NCI-H146 treated with DMSO at 0.1 percent for 48 hours (cell line): ENCODE data around the gene QSOX2.
"Not testable (repeated sequence)": the region's sequence is repeated elsewhere in the genome, so short reads cannot be mapped to it uniquely, and the experiment has no call there.

Experiments used
- DNase-seq: peaks from one replicate; lab custom pipeline; 2025; ENCODE audit not compliant: unreplicated experiment; lab: John Stamatoyannopoulos, UW

Gene QSOX2

DNA sequence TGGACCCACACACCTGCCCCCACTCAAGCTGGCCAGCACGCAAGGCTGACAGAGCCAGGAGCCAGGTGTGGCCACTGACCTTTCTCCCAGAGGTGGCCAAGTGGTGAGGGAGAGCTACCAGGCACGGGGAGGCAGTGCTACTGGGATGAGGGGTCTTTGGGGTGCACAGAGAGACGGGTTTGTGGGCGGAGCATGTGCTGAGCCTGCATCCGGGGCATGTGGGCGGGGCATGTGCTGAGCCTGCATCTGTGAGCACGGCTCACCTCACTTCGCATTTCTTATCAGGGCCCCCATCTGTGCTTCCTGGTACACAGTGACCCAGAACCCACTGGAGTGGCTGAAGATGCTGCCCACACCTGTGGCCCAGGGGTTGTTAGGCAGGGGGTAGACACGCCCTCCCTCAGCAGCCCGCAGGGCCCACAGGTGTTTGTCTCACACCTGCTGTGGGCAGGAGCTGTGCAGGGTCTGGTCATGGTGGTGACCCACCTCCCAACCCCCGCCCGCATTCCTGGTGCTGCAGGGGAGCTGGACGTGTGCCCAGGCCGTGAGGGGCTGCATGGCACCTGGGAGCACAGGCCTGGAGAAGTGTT lies 36.8 kb upstream of the QSOX2 start:
- peak; percentile 6 for DNase-seq

DNA sequence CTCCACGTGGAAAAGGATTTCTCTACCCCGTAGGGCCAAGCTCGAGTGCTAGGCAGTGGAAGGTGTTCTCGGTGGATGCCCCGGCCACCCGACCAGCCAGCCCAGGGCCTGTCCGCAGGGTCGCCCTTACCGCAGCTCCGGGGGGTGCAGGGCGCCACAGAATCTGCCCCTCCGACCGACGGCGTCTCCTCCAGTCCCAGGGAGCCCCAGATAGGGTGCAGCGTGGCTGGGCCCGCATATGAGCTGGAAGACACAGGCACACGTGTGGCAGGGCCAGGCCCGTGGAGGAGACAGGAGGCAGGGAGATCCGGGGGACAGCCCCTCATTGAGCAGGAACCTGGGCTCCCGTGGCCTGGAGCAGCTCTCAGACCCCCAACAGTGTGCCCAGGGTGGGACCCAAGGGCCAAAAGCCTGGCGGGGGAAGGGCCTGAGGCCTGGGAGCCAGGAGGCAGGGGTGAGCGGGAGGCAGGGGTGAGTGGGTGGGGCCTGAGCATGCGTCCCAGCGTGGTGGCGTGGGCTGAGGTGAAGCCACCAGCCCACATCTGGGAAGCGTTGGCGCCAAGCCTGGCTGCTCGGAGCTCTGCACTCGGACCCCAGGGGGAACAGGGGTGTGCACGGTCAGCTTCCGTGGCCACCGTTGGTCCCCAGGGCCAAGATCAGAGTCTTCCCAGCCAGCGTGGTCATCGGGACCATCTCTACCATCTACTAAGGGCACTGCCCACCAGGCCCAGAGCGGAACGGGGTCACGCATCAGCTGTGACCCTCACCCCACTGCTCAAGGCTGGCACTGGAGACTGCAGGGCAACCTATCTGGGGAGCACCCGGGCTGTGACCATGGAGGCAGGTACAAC lies 36.0 kb upstream of the QSOX2 start:
- no peak for DNase-seq

DNA sequence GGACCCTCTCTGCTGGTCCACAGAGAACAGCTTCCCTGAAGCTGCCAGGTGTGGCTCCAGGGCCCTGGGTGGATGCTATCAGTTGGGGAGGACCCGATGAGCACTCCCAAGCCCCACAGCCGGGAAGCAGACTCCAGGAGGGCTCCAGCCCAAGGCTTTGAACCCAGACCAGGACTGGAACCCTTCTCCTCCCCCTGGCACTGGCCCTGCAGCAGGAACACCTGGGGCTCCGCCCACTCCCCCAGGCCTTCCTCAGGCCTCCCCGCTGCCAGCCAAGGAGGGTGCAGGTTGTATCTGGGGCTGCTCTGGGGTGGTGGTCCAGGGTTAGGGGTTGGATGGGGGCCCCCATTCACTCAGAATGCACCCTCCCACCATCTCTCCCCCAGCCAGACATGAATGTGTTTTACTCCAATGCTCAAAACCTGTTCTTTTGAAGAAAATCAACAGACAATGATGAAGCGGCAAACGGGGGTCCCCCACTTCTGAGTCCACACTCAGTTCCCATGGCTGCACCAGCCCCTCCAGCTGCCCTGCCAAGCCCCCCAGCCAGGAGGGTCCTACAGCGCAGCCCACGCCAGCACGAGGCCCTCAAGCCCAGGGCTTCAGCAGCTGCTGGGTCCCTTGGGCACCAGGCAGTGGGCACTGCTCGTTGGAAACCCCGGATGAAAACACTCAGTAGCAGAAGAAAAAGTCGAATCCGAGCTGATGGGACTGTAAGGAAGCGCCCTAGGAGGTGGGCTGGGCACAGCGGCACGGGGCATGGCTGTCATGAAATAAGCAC lies 35.1 kb upstream of the QSOX2 start:
- DNase-seq, result no peak

DNA sequence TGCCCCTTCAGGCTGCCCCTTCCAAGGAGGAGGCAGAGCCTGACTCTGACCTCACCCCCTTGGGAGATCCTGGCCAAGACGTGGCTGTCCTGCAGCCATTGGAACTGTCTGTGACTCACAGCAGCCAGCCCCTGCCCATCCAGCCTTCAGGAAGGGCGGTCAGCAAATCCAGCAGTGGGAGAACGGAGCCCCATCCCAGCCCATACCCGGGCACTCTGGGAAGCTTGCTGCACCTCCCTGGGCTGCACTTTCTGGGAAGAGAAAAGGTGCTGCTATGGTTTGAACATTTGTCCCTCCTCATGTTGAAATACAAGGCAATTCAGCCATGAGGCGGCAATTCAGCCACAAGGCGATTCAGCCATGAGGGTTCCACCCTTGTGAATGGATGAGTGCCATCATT lies 33.9 kb upstream of the QSOX2 start:
- DNase-seq, result no peak

DNA sequence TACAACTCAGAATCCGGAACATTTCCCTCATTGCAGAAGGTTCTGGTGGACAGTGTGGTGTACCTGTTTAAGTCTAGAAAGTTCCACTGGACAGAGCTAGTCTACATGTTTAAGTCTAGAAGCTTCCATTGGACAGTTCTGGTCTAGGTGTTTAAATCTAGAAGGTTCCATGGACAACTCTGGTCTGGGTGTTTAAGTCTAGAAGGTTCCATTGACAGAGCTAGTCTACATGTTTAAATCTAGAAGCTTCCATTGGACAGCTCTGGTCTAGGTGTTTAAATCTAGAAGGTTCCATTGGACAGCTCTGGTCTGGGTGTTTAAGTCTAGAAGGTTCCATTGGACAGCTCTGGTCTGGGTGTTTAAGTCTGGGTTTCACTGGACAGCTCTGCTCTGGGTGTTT lies 33.3 kb upstream of the QSOX2 start:
- DNase-seq, result no peak

- no peak for DNase-seq
Observed at GRCh38 chr9:136278221-136278620, 32.6 kb upstream of the QSOX2 start.

GRCh38 chr9:136277746-136278145 lies 32.1 kb upstream of the QSOX2 start:
- DNase-seq, result no peak

GRCh38 chr9:136276716-136277115 lies 31.1 kb upstream of the QSOX2 start:
- DNase-seq, result no peak

DNA sequence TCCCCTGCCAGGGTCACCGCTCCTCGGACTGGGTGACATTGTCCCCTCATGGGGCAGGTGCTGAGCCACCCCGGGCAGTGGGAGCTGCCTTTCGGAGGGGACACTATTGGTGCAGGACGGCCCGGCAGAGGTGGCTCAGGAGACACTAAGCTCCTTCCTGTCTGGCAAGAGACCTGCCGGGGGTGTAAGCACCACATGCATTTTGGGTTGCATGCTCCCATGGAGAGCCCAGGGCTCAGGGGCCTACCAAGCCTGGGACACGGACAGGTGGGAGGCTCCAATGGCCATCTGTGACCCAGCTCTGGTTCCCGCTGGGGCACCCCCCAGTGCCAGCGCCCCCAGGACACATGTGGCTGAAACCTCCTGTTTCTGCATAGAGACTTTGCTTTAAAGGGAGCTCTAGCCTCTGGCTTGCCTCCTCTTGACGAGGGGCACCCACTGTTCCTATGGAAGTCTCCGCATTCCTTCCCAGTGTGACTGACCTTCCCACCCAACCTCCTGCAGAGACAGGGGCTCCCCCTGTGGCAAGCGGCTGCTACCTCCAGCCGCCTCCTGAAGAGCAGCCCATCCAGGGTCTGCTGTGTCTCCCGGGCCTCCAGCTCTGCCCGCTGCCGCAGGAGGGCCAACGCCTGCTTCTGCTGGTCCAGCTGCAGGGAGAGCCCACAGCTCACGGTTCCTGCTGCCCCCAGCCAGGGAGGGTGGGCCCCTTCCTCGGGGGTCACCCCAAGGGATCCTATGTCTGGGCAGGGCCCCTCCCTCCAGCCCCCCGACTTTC lies 30.2 kb upstream of the QSOX2 start:
- DNase-seq, result no peak

GRCh38 chr9:136274786-136275654 lies 29.4 kb upstream of the QSOX2 start:
- DNase-seq, result no peak

DNA sequence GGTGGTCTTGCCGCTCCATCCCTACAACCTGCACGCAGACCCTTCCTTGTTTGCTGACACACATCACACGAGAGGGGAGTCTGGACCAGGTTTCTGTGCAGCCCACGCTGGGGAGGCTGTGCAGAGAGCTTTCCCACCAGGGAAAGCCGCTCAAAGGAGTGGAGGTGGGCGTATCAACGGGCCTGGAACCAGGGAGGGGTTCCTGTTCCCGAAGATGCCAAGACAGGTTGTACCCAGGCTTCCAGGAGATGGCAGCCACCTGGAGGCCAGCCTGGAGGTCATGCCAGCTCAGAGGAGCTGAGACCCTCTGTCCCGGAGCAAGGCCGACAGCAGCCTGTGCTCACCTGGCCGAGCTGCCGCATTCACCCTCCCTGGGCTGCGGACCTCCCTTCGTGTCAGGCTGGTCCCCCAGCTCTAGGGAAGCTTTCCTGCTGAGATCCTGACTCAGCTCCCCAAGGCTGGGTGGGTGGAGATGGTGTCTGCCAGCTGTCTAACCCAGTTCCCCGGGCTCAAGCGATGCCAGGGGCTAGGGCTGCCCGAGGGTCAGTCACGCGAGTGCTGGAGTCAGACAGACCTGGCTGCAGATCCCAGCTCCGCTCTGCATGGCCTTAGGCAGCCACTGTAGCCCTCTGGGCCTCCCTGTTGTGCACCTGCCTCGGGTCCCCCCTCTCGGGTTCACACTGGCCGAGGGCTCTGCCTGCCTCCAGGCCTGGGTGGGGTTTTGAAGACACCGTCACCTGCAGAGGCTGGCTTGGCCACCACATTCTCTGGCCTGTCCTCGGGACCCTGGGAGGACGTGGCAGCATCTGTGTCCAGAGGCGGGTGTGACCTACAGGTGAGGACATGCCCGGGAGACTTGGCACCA lies 28.5 kb upstream of the QSOX2 start:
- DNase-seq, result no peak

GRCh38 chr9:136273244-136273865 lies 27.7 kb upstream of the QSOX2 start:
- no peak for DNase-seq

DNA sequence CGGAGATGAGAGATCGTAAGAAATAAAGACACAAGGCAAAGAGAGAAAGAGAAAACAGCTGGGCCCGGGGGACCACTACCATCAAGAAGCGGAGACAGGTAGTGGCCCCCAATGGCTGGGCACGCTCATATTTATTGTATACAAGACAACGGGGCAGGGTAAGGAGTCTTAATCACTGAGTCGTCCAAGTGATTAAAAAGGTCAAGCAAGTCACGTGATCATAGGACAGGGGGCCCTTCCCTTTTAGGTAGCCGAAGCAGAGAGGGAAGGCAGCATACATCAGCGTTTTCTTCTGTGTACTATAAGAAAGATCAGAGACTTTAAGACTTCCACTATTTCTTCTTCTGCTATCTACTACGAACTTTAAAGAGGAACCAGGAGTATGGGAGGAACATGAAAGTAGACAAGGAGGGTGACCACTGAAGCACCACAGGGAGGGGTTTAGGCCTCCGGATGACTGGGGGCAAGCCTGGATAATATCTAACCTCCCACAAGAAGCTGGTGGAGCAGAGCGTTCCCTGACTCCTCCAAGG lies 24.6 kb upstream of the QSOX2 start:
- DNase-seq, result no peak

- DNase-seq, result no peak
Observed at GRCh38 chr9:136268735-136269134, 23.1 kb upstream of the QSOX2 start.

GRCh38 chr9:136268318-136268717 lies 22.7 kb upstream of the QSOX2 start:
- DNase-seq, result no peak

GRCh38 chr9:136267261-136268111 lies 21.9 kb upstream of the QSOX2 start:
- peak; percentile 36 for DNase-seq

- DNase-seq, result not testable (repeated sequence)
Observed at GRCh38 chr9:136266641-136267040, 21.0 kb upstream of the QSOX2 start.
